HG03135 (cell line): ENCODE results near the gene USP51.
A peak's percentile ranks its signal among the peaks of the same experiment; 100 is the strongest.
"Not testable (repeated sequence)": the region's sequence is repeated elsewhere in the genome, so short reads cannot be mapped to it uniquely, and the experiment has no call there.

Experiments used
- ATAC-seq: cut with Tn5 transposase; IDR thresholded peaks from one replicate; pipeline ENCODE4 v1.9.1; 2021; ENCODE audit warnings: mild to moderate bottlenecking, moderate library complexity; ENCODE audit not compliant: unreplicated experiment

USP51 gene

GRCh38 chrX:55465791-55466190, 23.9 kb downstream of the USP51 start:
- ATAC-seq, result not testable (repeated sequence)

- ATAC-seq, result not testable (repeated sequence)
These were observed 24.5 kb downstream of the USP51 start for GRCh38 chrX:55465108-55465507.

- ATAC-seq, result not testable (repeated sequence)
These were observed 25.6 kb downstream of the USP51 start for GRCh38 chrX:55464050-55464449.

- ATAC-seq, result not testable (repeated sequence)
These were observed 29.7 kb downstream of the USP51 start for GRCh38 chrX:55459926-55460325.

- not testable (repeated sequence) for ATAC-seq
These were observed 30.2 kb downstream of the USP51 start for GRCh38 chrX:55459426-55459825.

- not testable (repeated sequence) for ATAC-seq
These were observed 33.9 kb downstream of the USP51 start for GRCh38 chrX:55455708-55456107.

GRCh38 chrX:55452833-55453124, 36.9 kb downstream of the USP51 start:
- ATAC-seq, result peak; percentile 9

- ATAC-seq, result peak; percentile 93
These were observed 37.4 kb downstream of the USP51 start, which contains the start of gene MAGEH1 for GRCh38 chrX:55451990-55452832. Gene MAGEH1 (plus strand): TSS chrX:55452127. CDS start chrX:55452375, 248 bp downstream.

GRCh38 chrX:55451626-55451989, 38.0 kb downstream of the USP51 start:
- peak; percentile 8 for ATAC-seq

GRCh38 chrX:55451141-55451540, 38.5 kb downstream of the USP51 start:
- ATAC-seq, result peak; percentile 9

- ATAC-seq, result no peak
These were observed 39.4 kb downstream of the USP51 start for GRCh38 chrX:55450259-55450658.

GRCh38 chrX:55443468-55443867, 46.2 kb downstream of the USP51 start:
- not testable (repeated sequence) for ATAC-seq
